ENCODE results near the gene BBS9. TPM values are rescaled to one million over a fixed set of nuclear protein-coding genes. Genes with fewer than 3 reads are reported as not detected.

BBS9 gene
- total and polyA plus RNA-seq, 2 experiments from 2014 or later, result 27.2 to 66.1 TPM

DNA sequence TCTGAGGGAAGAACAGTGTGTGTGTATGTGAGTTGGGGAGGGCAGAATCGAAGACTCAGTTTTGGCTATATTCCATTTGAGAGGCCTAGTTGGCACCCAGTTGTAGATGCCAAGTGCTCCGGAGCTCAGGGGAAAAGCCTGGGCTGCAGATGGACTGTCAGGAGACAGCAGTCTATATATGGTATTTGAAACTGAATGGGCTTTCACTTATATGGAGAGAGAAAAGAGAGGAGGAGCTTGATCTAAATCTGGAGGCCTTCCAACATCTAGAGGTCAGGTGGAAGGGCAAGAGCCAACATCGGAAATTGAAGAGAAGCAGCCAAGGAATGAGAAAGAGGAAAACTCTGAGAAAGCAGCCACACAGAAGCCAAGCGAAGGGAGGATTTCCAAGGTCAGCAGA, 425.2 kb downstream of the BBS9 start:
- Histone ChIP-seq H3K4me2 (no peak overlapping the region), H3F3A (replicated peaks; ENCODE audit: low read depth) (no peaks in the 10 kb centered on the region), H3K27me3 (ENCODE audit: insufficient read depth) (no peaks in the 10 kb centered on the region), H3K4me1 (ENCODE audit: insufficient read depth) (no peaks in the 10 kb centered on the region), H3K9me2 (ENCODE audit: insufficient read depth) (no peaks in the 10 kb centered on the region), H3K27ac (ENCODE audit: low read depth) (no peak overlapping the region), H4K20me1 (replicated peaks; ENCODE audit: insufficient read depth) (no peaks in the 10 kb centered on the region), H3K4me3 (no peak overlapping the region), H3K79me2 (replicated peaks; ENCODE audit: insufficient read depth) (no peaks in the 10 kb centered on the region), H2AFZ (no peak overlapping the region), H3K36me3 (ENCODE audit: insufficient read depth) (no peaks in the 10 kb centered on the region)
- no peak overlapping the region for H3K4me3 Mint-ChIP-seq
- DNase-seq (ENCODE audit: low spot score) (no peak), ATAC-seq (no peak)
- H3K27ac Mint-ChIP-seq, result no peak overlapping the region
- no peaks in the 10 kb centered on the region for H3K4me1 Mint-ChIP-seq
- TF ChIP-seq ZNF331 (CRISPR knock-in tag; IDR thresholded peaks at IDR 0.05; ENCODE audit: low read depth) (no peak), STAT1 (IDR thresholded peaks at IDR 0.05; ENCODE audit: unreplicated experiment) (no peak), EZH2 (IDR thresholded peaks at IDR 0.05; ENCODE audit: low read depth, unreplicated experiment) (no peak), JUNB (IDR thresholded peaks at IDR 0.05; ENCODE audit: unreplicated experiment) (no peak), EZH2phosphoT487 (IDR thresholded peaks at IDR 0.05; ENCODE audit: unreplicated experiment) (no peak), ZNF114 (CRISPR knock-in tag; IDR thresholded peaks at IDR 0.05) (no peak), CREB1 (CRISPR knock-in tag; IDR thresholded peaks at IDR 0.05; ENCODE audit: low read depth) (no peak), POLR2AphosphoS5 (IDR thresholded peaks at IDR 0.05; ENCODE audit: low read depth) (no peak), NANOG (IDR thresholded peaks at IDR 0.05; ENCODE audit: borderline replicate concordance) (no peak)
- TF ChIP-seq, protein P1, sequence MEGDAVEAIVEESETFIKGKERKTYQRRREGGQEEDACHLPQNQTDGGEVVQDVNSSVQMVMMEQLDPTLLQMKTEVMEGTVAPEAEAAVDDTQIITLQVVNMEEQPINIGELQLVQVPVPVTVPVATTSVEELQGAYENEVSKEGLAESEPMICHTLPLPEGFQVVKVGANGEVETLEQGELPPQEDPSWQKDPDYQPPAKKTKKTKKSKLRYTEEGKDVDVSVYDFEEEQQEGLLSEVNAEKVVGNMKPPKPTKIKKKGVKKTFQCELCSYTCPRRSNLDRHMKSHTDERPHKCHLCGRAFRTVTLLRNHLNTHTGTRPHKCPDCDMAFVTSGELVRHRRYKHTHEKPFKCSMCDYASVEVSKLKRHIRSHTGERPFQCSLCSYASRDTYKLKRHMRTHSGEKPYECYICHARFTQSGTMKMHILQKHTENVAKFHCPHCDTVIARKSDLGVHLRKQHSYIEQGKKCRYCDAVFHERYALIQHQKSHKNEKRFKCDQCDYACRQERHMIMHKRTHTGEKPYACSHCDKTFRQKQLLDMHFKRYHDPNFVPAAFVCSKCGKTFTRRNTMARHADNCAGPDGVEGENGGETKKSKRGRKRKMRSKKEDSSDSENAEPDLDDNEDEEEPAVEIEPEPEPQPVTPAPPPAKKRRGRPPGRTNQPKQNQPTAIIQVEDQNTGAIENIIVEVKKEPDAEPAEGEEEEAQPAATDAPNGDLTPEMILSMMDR (conservative IDR thresholded peaks at IDR 0.05; ENCODE audit: low read depth in 2 of 2), result no peak
- TF ChIP-seq, protein P2, sequence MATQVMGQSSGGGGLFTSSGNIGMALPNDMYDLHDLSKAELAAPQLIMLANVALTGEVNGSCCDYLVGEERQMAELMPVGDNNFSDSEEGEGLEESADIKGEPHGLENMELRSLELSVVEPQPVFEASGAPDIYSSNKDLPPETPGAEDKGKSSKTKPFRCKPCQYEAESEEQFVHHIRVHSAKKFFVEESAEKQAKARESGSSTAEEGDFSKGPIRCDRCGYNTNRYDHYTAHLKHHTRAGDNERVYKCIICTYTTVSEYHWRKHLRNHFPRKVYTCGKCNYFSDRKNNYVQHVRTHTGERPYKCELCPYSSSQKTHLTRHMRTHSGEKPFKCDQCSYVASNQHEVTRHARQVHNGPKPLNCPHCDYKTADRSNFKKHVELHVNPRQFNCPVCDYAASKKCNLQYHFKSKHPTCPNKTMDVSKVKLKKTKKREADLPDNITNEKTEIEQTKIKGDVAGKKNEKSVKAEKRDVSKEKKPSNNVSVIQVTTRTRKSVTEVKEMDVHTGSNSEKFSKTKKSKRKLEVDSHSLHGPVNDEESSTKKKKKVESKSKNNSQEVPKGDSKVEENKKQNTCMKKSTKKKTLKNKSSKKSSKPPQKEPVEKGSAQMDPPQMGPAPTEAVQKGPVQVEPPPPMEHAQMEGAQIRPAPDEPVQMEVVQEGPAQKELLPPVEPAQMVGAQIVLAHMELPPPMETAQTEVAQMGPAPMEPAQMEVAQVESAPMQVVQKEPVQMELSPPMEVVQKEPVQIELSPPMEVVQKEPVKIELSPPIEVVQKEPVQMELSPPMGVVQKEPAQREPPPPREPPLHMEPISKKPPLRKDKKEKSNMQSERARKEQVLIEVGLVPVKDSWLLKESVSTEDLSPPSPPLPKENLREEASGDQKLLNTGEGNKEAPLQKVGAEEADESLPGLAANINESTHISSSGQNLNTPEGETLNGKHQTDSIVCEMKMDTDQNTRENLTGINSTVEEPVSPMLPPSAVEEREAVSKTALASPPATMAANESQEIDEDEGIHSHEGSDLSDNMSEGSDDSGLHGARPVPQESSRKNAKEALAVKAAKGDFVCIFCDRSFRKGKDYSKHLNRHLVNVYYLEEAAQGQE (IDR thresholded peaks at IDR 0.05; ENCODE audit: unreplicated experiment), result no peak
- TF ChIP-seq, protein P3, sequence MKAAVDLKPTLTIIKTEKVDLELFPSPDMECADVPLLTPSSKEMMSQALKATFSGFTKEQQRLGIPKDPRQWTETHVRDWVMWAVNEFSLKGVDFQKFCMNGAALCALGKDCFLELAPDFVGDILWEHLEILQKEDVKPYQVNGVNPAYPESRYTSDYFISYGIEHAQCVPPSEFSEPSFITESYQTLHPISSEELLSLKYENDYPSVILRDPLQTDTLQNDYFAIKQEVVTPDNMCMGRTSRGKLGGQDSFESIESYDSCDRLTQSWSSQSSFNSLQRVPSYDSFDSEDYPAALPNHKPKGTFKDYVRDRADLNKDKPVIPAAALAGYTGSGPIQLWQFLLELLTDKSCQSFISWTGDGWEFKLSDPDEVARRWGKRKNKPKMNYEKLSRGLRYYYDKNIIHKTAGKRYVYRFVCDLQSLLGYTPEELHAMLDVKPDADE (IDR thresholded peaks at IDR 0.05), result no peak
- TF ChIP-seq, protein P4, sequence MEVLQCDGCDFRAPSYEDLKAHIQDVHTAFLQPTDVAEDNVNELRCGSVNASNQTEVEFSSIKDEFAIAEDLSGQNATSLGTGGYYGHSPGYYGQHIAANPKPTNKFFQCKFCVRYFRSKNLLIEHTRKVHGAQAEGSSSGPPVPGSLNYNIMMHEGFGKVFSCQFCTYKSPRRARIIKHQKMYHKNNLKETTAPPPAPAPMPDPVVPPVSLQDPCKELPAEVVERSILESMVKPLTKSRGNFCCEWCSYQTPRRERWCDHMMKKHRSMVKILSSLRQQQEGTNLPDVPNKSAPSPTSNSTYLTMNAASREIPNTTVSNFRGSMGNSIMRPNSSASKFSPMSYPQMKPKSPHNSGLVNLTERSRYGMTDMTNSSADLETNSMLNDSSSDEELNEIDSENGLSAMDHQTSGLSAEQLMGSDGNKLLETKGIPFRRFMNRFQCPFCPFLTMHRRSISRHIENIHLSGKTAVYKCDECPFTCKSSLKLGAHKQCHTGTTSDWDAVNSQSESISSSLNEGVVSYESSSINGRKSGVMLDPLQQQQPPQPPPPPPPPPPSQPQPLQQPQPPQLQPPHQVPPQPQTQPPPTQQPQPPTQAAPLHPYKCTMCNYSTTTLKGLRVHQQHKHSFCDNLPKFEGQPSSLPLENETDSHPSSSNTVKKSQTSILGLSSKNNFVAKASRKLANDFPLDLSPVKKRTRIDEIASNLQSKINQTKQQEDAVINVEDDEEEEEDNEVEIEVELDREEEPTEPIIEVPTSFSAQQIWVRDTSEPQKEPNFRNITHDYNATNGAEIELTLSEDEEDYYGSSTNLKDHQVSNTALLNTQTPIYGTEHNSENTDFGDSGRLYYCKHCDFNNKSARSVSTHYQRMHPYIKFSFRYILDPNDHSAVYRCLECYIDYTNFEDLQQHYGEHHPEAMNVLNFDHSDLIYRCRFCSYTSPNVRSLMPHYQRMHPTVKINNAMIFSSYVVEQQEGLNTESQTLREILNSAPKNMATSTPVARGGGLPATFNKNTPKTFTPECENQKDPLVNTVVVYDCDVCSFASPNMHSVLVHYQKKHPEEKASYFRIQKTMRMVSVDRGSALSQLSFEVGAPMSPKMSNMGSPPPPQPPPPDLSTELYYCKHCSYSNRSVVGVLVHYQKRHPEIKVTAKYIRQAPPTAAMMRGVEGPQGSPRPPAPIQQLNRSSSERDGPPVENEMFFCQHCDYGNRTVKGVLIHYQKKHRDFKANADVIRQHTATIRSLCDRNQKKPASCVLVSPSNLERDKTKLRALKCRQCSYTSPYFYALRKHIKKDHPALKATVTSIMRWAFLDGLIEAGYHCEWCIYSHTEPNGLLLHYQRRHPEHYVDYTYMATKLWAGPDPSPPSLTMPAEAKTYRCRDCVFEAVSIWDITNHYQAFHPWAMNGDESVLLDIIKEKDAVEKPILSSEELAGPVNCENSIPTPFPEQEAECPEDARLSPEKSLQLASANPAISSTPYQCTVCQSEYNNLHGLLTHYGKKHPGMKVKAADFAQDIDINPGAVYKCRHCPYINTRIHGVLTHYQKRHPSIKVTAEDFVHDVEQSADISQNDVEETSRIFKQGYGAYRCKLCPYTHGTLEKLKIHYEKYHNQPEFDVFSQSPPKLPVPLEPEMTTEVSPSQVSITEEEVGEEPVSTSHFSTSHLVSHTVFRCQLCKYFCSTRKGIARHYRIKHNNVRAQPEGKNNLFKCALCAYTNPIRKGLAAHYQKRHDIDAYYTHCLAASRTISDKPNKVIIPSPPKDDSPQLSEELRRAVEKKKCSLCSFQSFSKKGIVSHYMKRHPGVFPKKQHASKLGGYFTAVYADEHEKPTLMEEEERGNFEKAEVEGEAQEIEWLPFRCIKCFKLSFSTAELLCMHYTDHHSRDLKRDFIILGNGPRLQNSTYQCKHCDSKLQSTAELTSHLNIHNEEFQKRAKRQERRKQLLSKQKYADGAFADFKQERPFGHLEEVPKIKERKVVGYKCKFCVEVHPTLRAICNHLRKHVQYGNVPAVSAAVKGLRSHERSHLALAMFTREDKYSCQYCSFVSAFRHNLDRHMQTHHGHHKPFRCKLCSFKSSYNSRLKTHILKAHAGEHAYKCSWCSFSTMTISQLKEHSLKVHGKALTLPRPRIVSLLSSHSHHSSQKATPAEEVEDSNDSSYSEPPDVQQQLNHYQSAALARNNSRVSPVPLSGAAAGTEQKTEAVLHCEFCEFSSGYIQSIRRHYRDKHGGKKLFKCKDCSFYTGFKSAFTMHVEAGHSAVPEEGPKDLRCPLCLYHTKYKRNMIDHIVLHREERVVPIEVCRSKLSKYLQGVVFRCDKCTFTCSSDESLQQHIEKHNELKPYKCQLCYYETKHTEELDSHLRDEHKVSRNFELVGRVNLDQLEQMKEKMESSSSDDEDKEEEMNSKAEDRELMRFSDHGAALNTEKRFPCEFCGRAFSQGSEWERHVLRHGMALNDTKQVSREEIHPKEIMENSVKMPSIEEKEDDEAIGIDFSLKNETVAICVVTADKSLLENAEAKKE (CRISPR knock-in tag; IDR thresholded peaks at IDR 0.05), result no peak
- H3K9me3 Mint-ChIP-seq, result no peaks in the 10 kb centered on the region
- H3K36me3 Mint-ChIP-seq (ENCODE audit: low read depth), result no peaks in the 10 kb centered on the region
- H3K27me3 Mint-ChIP-seq (ENCODE audit: insufficient read depth, low read depth, poor library complexity), result no peaks in the 10 kb centered on the region

Data from GM23338 (cell line).